ENCODE results near the gene NUDC.

The NUDC gene

GRCh38 chr1:26965628-26966027 is 44.1 kb downstream of the NUDC start:
- no peak overlapping the region for H3K27ac ChIP-seq
- no peaks in the 10 kb centered on the region for H3K79me2 ChIP-seq (ENCODE audit: insufficient read depth, low read depth)
- TF ChIP-seq CTCF (conservative IDR thresholded peaks at IDR 0.05; ENCODE audit: low read depth, low read length): no peak
- H3K36me3 ChIP-seq (ENCODE audit: insufficient read depth): no peaks in the 10 kb centered on the region
- H3K4me3 ChIP-seq (IDR thresholded peaks at IDR 0.05; ENCODE audit: insufficient read depth, low read depth, low read length): no peak overlapping the region
- no peak overlapping the region for H2AFZ ChIP-seq (ENCODE audit: low read depth)
- no peaks in the 10 kb centered on the region for H4K20me1 ChIP-seq (ENCODE audit: insufficient read depth)
- no peaks in the 10 kb centered on the region; the same call in 1 of the 2 replicates for H3K27me3 ChIP-seq (ENCODE audit: insufficient read depth, low read depth)
- no peaks in the 10 kb centered on the region for H3K4me1 ChIP-seq (ENCODE audit: low read depth, poor library complexity, severe bottlenecking)
- no peak overlapping the region for H3K9ac ChIP-seq
- H3K4me2 ChIP-seq: no peak overlapping the region

GRCh38 chr1:26970810-26971209 is 49.3 kb downstream of the NUDC start:
- Histone ChIP-seq H3K4me2 (no peak overlapping the region), H3K27me3 (ENCODE audit: insufficient read depth, low read depth) (no peaks in the 10 kb centered on the region; the same call in 1 of the 2 replicates), H3K27ac (no peak overlapping the region), H4K20me1 (ENCODE audit: insufficient read depth) (no peaks in the 10 kb centered on the region), H3K79me2 (ENCODE audit: insufficient read depth, low read depth) (no peaks in the 10 kb centered on the region), H3K9ac (no peak overlapping the region), H3K4me3 (IDR thresholded peaks at IDR 0.05; ENCODE audit: insufficient read depth, low read depth, low read length) (no peak overlapping the region), H3K36me3 (ENCODE audit: insufficient read depth) (no peaks in the 10 kb centered on the region), H3K4me1 (ENCODE audit: low read depth, poor library complexity, severe bottlenecking) (no peaks in the 10 kb centered on the region), H2AFZ (ENCODE audit: low read depth) (no peak overlapping the region)
- no peak for TF ChIP-seq CTCF (conservative IDR thresholded peaks at IDR 0.05; ENCODE audit: low read depth, low read length)

DNA sequence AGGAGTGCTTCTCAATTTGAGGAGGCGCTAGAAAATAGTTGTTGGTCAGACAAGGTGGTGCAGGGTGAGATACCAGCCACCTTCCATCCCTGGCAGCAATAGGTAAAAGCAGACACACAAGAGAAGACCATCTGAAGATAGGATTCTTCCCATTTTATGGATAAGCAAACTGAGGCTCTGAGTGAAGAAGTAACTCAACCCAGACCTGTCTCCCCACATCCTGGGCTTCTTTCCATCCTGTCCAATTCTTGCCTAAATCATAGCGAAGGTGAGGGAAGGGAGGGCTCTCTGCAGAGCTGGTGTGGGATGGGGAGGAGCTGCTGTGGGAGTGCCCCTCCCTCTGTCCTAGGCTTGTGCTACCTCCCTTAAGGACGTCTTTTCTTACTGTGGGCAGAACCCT is 50.0 kb downstream of the NUDC start:
- no peaks in the 10 kb centered on the region for H3K36me3 ChIP-seq (ENCODE audit: insufficient read depth)
- no peak for TF ChIP-seq CTCF (conservative IDR thresholded peaks at IDR 0.05; ENCODE audit: low read depth, low read length)
- H3K4me1 ChIP-seq (ENCODE audit: low read depth, poor library complexity, severe bottlenecking): no peaks in the 10 kb centered on the region
- H3K4me3 ChIP-seq (IDR thresholded peaks at IDR 0.05; ENCODE audit: insufficient read depth, low read depth, low read length): no peak overlapping the region
- no peak overlapping the region for H3K9ac ChIP-seq
- no peaks in the 10 kb centered on the region for H3K79me2 ChIP-seq (ENCODE audit: insufficient read depth, low read depth)
- no peak overlapping the region for H3K27ac ChIP-seq
- H3K27me3 ChIP-seq (ENCODE audit: insufficient read depth, low read depth): no peaks in the 10 kb centered on the region; the same call in 1 of the 2 replicates
- H2AFZ ChIP-seq (ENCODE audit: low read depth): no peak overlapping the region
- H4K20me1 ChIP-seq (ENCODE audit: insufficient read depth): no peaks in the 10 kb centered on the region
- no peak overlapping the region for H3K4me2 ChIP-seq

GRCh38 chr1:26972390-26972789 is 50.8 kb downstream of the NUDC start:
- H3K4me2 ChIP-seq: no peak overlapping the region
- no peak overlapping the region for H2AFZ ChIP-seq (ENCODE audit: low read depth)
- no peaks in the 10 kb centered on the region; the same call in 1 of the 2 replicates for H3K27me3 ChIP-seq (ENCODE audit: insufficient read depth, low read depth)
- H3K79me2 ChIP-seq (ENCODE audit: insufficient read depth, low read depth): no peaks in the 10 kb centered on the region
- no peak overlapping the region for H3K9ac ChIP-seq
- no peak for TF ChIP-seq CTCF (conservative IDR thresholded peaks at IDR 0.05; ENCODE audit: low read depth, low read length)
- no peaks in the 10 kb centered on the region for H4K20me1 ChIP-seq (ENCODE audit: insufficient read depth)
- no peaks in the 10 kb centered on the region for H3K36me3 ChIP-seq (ENCODE audit: insufficient read depth)
- no peak overlapping the region for H3K4me3 ChIP-seq (IDR thresholded peaks at IDR 0.05; ENCODE audit: insufficient read depth, low read depth, low read length)
- no peak overlapping the region for H3K27ac ChIP-seq
- no peaks in the 10 kb centered on the region for H3K4me1 ChIP-seq (ENCODE audit: low read depth, poor library complexity, severe bottlenecking)
